H9 (cell line): Measurements from ENCODE around the gene HLX. TPM values are rescaled to one million over a fixed set of nuclear protein-coding genes. Genes with fewer than 3 reads are reported as not detected.

Source experiments
- DNase-seq: peaks from one replicate; pipeline ENCODE4 v3.0.0-alpha.2; 2017
- H2AFZ ChIP-seq: one replicate; pipeline ENCODE4 v1.6.1; 2013; ENCODE audit warnings: mild to moderate bottlenecking, low read length, control low read depth, moderate library complexity
- H2AK5ac ChIP-seq: 2 replicates; pipeline ENCODE4 v1.6.1; 2013; ENCODE audit warnings: low read length, control low read depth, mixed read lengths; ENCODE audit not compliant: insufficient read length
- H2BK120ac ChIP-seq: one replicate; pipeline ENCODE4 v1.6.1; 2013; ENCODE audit warnings: low read depth, mild to moderate bottlenecking, low read length, control low read depth, inconsistent platforms; ENCODE audit not compliant: poor library complexity, severe bottlenecking
- H2BK12ac ChIP-seq: 2 replicates; pipeline ENCODE4 v1.6.1; 2013; ENCODE audit warnings: low read length, control low read depth, mixed read lengths, low read depth; ENCODE audit not compliant: insufficient read length
- H2BK15ac ChIP-seq: 2 replicates; pipeline ENCODE4 v1.6.1; 2013; ENCODE audit warnings: low read depth, low read length, control low read depth
- H2BK20ac ChIP-seq: one replicate; pipeline ENCODE4 v1.6.1; 2013; ENCODE audit warnings: low read depth, mild to moderate bottlenecking, low read length, control low read depth, inconsistent platforms; ENCODE audit not compliant: poor library complexity, severe bottlenecking
- H2BK5ac ChIP-seq: 2 replicates; pipeline ENCODE4 v1.6.1; 2013; ENCODE audit warnings: low read length, control low read depth, mixed read lengths; ENCODE audit not compliant: insufficient read length
- H3K14ac ChIP-seq: 2 replicates; pipeline ENCODE4 v1.6.1; 2013; ENCODE audit warnings: low read length, control low read depth; ENCODE audit not compliant: insufficient read depth
- H3K18ac ChIP-seq: 2 replicates; pipeline ENCODE4 v1.6.1; 2013; ENCODE audit warnings: low read depth, mild to moderate bottlenecking, mixed read lengths, low read length, control low read depth; ENCODE audit not compliant: insufficient read length
- H3K23ac ChIP-seq: 2 replicates; pipeline ENCODE4 v1.6.1; 2013; ENCODE audit warnings: low read length, control low read depth, mixed read lengths, low read depth; ENCODE audit not compliant: insufficient read length
- H3K23me2 ChIP-seq: 2 replicates; pipeline ENCODE4 v1.6.1; 2013; ENCODE audit warnings: low read depth, mild to moderate bottlenecking, mixed read lengths, low read length, control low read depth; ENCODE audit not compliant: insufficient read length, poor library complexity, severe bottlenecking
- H3K27ac ChIP-seq: 2 replicates; pipeline ENCODE4 v1.5.1; 2013; ENCODE audit warnings: low read length, control low read depth, mixed read lengths, low read depth; ENCODE audit not compliant: insufficient read length
- H3K27me3 ChIP-seq: 2 replicates; pipeline ENCODE4 v1.6.1; 2013; ENCODE audit warnings: low read length, control low read depth, inconsistent platforms; ENCODE audit not compliant: insufficient read depth
- H3K4ac ChIP-seq: 2 replicates; pipeline ENCODE4 v1.6.1; 2013; ENCODE audit warnings: low read depth, mild to moderate bottlenecking, control low read depth, inconsistent platforms, low read length, moderate library complexity
- H3K4me1 ChIP-seq: 2 replicates; pipeline ENCODE4 v1.6.1; 2013; ENCODE audit warnings: low read length, control low read depth, inconsistent platforms; ENCODE audit not compliant: insufficient read depth
- H3K4me2 ChIP-seq: 2 replicates; pipeline ENCODE4 v1.6.1; 2013; ENCODE audit warnings: low read length, control low read depth, mixed read lengths; ENCODE audit not compliant: insufficient read length, insufficient read depth
- H3K56ac ChIP-seq: 2 replicates; pipeline ENCODE4 v1.6.1; 2013; ENCODE audit warnings: low read depth, mild to moderate bottlenecking, mixed read lengths, low read length, control low read depth; ENCODE audit not compliant: insufficient read length
- H3K79me1 ChIP-seq: 2 replicates; pipeline ENCODE4 v1.6.1; 2013; ENCODE audit warnings: low read depth, mild to moderate bottlenecking, moderate library complexity, low read length, control low read depth, inconsistent platforms; ENCODE audit not compliant: insufficient read depth, poor library complexity, severe bottlenecking
- H3K79me2 ChIP-seq: 2 replicates; pipeline ENCODE4 v1.6.1; 2013; ENCODE audit warnings: low read length, control low read depth, inconsistent platforms; ENCODE audit not compliant: insufficient read depth
- H3K9ac ChIP-seq: 2 replicates; pipeline ENCODE4 v1.6.1; 2013; ENCODE audit warnings: low read length, control low read depth, mixed read lengths; ENCODE audit not compliant: insufficient read length; ENCODE audit errors: extremely low read depth
- H3K9me3 ChIP-seq: one replicate; pipeline ENCODE4 v1.6.1; 2013; ENCODE audit warnings: low read depth, low read length, inconsistent platforms; ENCODE audit not compliant: control insufficient read depth
- H3T11ph ChIP-seq: one replicate; pipeline ENCODE4 v1.6.1; 2013; ENCODE audit warnings: mild to moderate bottlenecking, low read length, control low read depth, inconsistent platforms
- H4K20me1 ChIP-seq: one replicate; pipeline ENCODE4 v1.6.1; 2013; ENCODE audit not compliant: control insufficient read depth, insufficient read length, insufficient read depth
- H4K5ac ChIP-seq: 2 replicates; pipeline ENCODE4 v1.6.1; 2013; ENCODE audit warnings: low read depth, mild to moderate bottlenecking, mixed read lengths, low read length, control low read depth; ENCODE audit not compliant: insufficient read length
- H4K8ac ChIP-seq: replicated peaks from 2 replicates; pipeline ENCODE4 v1.6.1; 2013; ENCODE audit warnings: low read length, control low read depth, mixed read lengths, low read depth; ENCODE audit not compliant: insufficient read length
- H4K91ac ChIP-seq: 2 replicates; pipeline ENCODE4 v1.6.1; 2013; ENCODE audit warnings: low read depth, mild to moderate bottlenecking, moderate library complexity, mixed read lengths, low read length, control low read depth; ENCODE audit not compliant: insufficient read length
- H3K27ac Mint-ChIP-seq, 3 experiments: 2 replicates in 2 of 3; 3 replicates in 1 of 3; pipeline ENCODE4 v1.8.0; 2020 to 2021; ENCODE audit warnings: mixed read lengths in 3 of 3, mild to moderate bottlenecking in 1 of 3, moderate library complexity in 1 of 3
- H3K27me3 Mint-ChIP-seq: 2 replicates; pipeline ENCODE4 v1.8.0; 2021; ENCODE audit warnings: low read depth, mild to moderate bottlenecking, moderate library complexity, mixed read lengths
- H3K36me3 Mint-ChIP-seq, 3 experiments: 2 replicates in 2 of 3; 3 replicates in 1 of 3; pipeline ENCODE4 v1.8.0; 2020 to 2021; ENCODE audit warnings: low read depth in 3 of 3, mixed read lengths in 3 of 3; ENCODE audit not compliant: insufficient read depth in 1 of 3
- H3K4me1 Mint-ChIP-seq, 2 experiments: 2 replicates each; pipeline ENCODE4 v1.8.0; 2020; ENCODE audit warnings: mixed read lengths in 2 of 2
- H3K4me3 Mint-ChIP-seq, 2 experiments: 2 replicates in 1 of 2; 3 replicates in 1 of 2; pipeline ENCODE4 v1.8.0; 2020 to 2021; ENCODE audit warnings: mild to moderate bottlenecking in 2 of 2, mixed read lengths in 2 of 2, moderate library complexity in 1 of 2
- H3K9me3 Mint-ChIP-seq, 2 experiments: 2 replicates in 1 of 2; 3 replicates in 1 of 2; pipeline ENCODE4 v1.8.0; 2020; ENCODE audit warnings: mild to moderate bottlenecking in 2 of 2, mixed read lengths in 2 of 2, moderate library complexity in 1 of 2
- CTCF ChIP-seq: fragments of 200-600 bp; sonication (generic); conservative IDR thresholded peaks from 3 replicates; pipeline ENCODE4 v1.8.0; 2021; ENCODE audit warnings: antibody characterized with exemption, mild to moderate bottlenecking
- WGBS: extraction: QIAGEN DNeasy Blood & Tissue Kit; methylation state at CpG from one replicate; pipeline ENCODE4 v1.1.7; 2013; ENCODE audit warnings: missing lambda C conversion rate, low lambda C conversion rate, mixed read lengths; ENCODE audit not compliant: insufficient read length; ENCODE audit errors: extremely low coverage; 5-methylcytosine and 5-hydroxymethylcytosine counted together
- total RNA-seq: library from RNA; stranded (reverse); gene quantifications from 2 replicates; pipeline ENCODE4 v1.2.1, GENCODE V29; 2021

HLX gene
- total RNA-seq, 1 experiment from 2014 or later: 0.37 TPM

DNA sequence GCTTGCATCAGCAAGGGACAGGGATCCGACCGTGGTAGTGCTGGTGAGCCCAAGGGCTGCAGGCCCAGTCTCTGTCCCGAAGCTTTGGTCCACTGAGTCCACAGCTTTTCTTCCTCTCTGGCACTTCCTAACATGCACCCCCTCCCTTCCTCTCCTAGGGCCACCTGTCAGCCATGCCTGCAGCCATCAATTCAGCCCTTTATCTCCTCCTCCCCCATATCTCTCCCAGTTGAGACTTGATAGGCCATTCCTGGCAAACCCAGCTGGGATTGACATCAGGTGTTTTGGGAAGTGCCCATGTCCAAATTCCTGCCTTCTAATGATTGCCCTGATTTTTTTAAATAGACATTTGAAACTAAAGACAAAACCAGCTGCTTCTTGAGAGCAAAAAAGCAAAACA is 25.6 kb downstream of the HLX start:
- Mint-ChIP-seq H3K27ac (no peak overlapping the region), H3K4me3 (no peak overlapping the region), H3K27me3 (peaks cover 76% of the 10 kb centered on the region), H3K4me1 (peaks cover 7 to 11% of the 10 kb centered on the region in 2 experiments), H3K9me3 (peaks cover 0 to 2% of the 10 kb centered on the region in 2 experiments; a peak in 1 of 5 replicates), H3K36me3 (no peaks in the 10 kb centered on the region)
- no peak overlapping the region for H4K91ac ChIP-seq
- DNase-seq: no peak
- no peak overlapping the region for H3K14ac ChIP-seq
- no peak overlapping the region for H3K9ac ChIP-seq
- H3K79me1 ChIP-seq: no peaks in the 10 kb centered on the region
- H3K56ac ChIP-seq: no peak overlapping the region
- no peak overlapping the region for H2BK5ac ChIP-seq
- no peaks in the 10 kb centered on the region for H4K20me1 ChIP-seq
- no peak overlapping the region for H2BK15ac ChIP-seq
- H3K9me3 ChIP-seq: no peaks in the 10 kb centered on the region
- no peak overlapping the region for H2BK20ac ChIP-seq
- no peak overlapping the region for H4K8ac ChIP-seq
- no peak overlapping the region for H3K27ac ChIP-seq
- no peak overlapping the region for H2AK5ac ChIP-seq
- H3K4ac ChIP-seq: no peak overlapping the region
- WGBS: no CpG with 5 or more reads among the region's 3 CpGs
- H3K18ac ChIP-seq: no peak overlapping the region
- H3K23me2 ChIP-seq: no peaks in the 10 kb centered on the region
- TF ChIP-seq CTCF: no peak
- no peak overlapping the region for H4K5ac ChIP-seq
- H3K79me2 ChIP-seq: no peaks in the 10 kb centered on the region
- H3T11ph ChIP-seq: no peak overlapping the region
- H3K27me3 ChIP-seq: peaks cover 2% of the 10 kb centered on the region; the same call in 1 of the 2 replicates
- no peaks in the 10 kb centered on the region for H3K4me1 ChIP-seq
- no peak overlapping the region for H2AFZ ChIP-seq
- H2BK120ac ChIP-seq: no peak overlapping the region
- H2BK12ac ChIP-seq: no peak overlapping the region
- H3K23ac ChIP-seq: no peak overlapping the region
- H3K4me2 ChIP-seq: no peak overlapping the region
